Endodermal cell (in vitro differentiated cells): ENCODE results near the gene GABRR3. TPM values are rescaled to one million over a fixed set of nuclear protein-coding genes. Genes with fewer than 3 reads are reported as not detected.

Experiments used
- DNase-seq: peaks from one replicate; pipeline ENCODE4 v3.0.0-alpha.2; 2017
- H3K27ac ChIP-seq: 2 replicates; pipeline ENCODE4 v1.5.1; 2013; ENCODE audit warnings: mild to moderate bottlenecking, low read depth, low read length, moderate library complexity
- H3K27me3 ChIP-seq: 2 replicates; pipeline ENCODE4 v1.6.1; 2013; ENCODE audit warnings: mild to moderate bottlenecking, low read length, moderate library complexity; ENCODE audit not compliant: insufficient read depth, control insufficient read depth, poor library complexity, severe bottlenecking
- H3K36me3 ChIP-seq: 2 replicates; pipeline ENCODE4 v1.7.0; 2013; ENCODE audit warnings: mild to moderate bottlenecking, low read length, moderate library complexity; ENCODE audit not compliant: control insufficient read depth, insufficient read depth
- H3K4me1 ChIP-seq: one replicate; pipeline ENCODE4 v1.7.0; 2013; ENCODE audit warnings: low read length; ENCODE audit not compliant: control insufficient read depth, insufficient read depth
- H3K4me3 ChIP-seq: 2 replicates; pipeline ENCODE4 v1.5.1; 2013; ENCODE audit warnings: mild to moderate bottlenecking, low read length, moderate library complexity
- H3K9ac ChIP-seq: 2 replicates; pipeline ENCODE4 v1.6.1; 2013; ENCODE audit warnings: mild to moderate bottlenecking, low read length, moderate library complexity; ENCODE audit not compliant: poor library complexity, severe bottlenecking; ENCODE audit errors: extremely low read depth
- H3K9me3 ChIP-seq: 2 replicates; pipeline ENCODE4 v1.6.1; 2013; ENCODE audit warnings: mild to moderate bottlenecking, low read length, moderate library complexity; ENCODE audit not compliant: control insufficient read depth
- H3K27ac Mint-ChIP-seq: 2 replicates; pipeline ENCODE4 v1.8.0; 2020; ENCODE audit warnings: mixed read lengths
- H3K27me3 Mint-ChIP-seq: 2 replicates; pipeline ENCODE4 v1.8.0; 2021; ENCODE audit warnings: mild to moderate bottlenecking, mixed read lengths; ENCODE audit not compliant: insufficient read depth
- H3K36me3 Mint-ChIP-seq: 2 replicates; pipeline ENCODE4 v1.8.0; 2020; ENCODE audit warnings: low read depth, mixed read lengths
- H3K4me1 Mint-ChIP-seq: 2 replicates; pipeline ENCODE4 v1.8.0; 2020; ENCODE audit warnings: mixed read lengths
- H3K4me3 Mint-ChIP-seq: 2 replicates; pipeline ENCODE4 v1.8.0; 2020; ENCODE audit warnings: mild to moderate bottlenecking, moderate library complexity, mixed read lengths
- H3K9me3 Mint-ChIP-seq: 2 replicates; pipeline ENCODE4 v1.8.0; 2020; ENCODE audit warnings: mild to moderate bottlenecking, mixed read lengths
- WGBS, 2 experiments: methylation state at CpG; one replicate each; pipeline versions ENCODE4 v1.1.5 to v1.1.7; 2013; ENCODE audit warnings: missing lambda C conversion rate in 2 of 2, mixed read lengths in 1 of 2; ENCODE audit not compliant: insufficient coverage in 1 of 2, insufficient read length in 1 of 2; 5-methylcytosine and 5-hydroxymethylcytosine counted together
- total RNA-seq, 2 donors: library from RNA; stranded (reverse); fragmentation: NEBNext Ultra II Directional in 1 of 2; extraction: Animal tissue kit (Norgen Biotek cat#: 25700) in 1 of 2; gene quantifications; 2 replicates in 1 of 2; 3 replicates in 1 of 2; pipeline ENCODE4 v1.2.1, GENCODE V29; 2021
- TF ChIP-seq, protein P1 (sequence below): fragments of 200-600 bp; sonication (generic); conservative IDR thresholded peaks from 2 replicates; pipeline ENCODE4 v1.5.0; 2021; ENCODE audit warnings: antibody characterized with exemption, mild to moderate bottlenecking

The GABRR3 gene
- total RNA-seq, 2 donors from 2014 or later, result not detected

DNA sequence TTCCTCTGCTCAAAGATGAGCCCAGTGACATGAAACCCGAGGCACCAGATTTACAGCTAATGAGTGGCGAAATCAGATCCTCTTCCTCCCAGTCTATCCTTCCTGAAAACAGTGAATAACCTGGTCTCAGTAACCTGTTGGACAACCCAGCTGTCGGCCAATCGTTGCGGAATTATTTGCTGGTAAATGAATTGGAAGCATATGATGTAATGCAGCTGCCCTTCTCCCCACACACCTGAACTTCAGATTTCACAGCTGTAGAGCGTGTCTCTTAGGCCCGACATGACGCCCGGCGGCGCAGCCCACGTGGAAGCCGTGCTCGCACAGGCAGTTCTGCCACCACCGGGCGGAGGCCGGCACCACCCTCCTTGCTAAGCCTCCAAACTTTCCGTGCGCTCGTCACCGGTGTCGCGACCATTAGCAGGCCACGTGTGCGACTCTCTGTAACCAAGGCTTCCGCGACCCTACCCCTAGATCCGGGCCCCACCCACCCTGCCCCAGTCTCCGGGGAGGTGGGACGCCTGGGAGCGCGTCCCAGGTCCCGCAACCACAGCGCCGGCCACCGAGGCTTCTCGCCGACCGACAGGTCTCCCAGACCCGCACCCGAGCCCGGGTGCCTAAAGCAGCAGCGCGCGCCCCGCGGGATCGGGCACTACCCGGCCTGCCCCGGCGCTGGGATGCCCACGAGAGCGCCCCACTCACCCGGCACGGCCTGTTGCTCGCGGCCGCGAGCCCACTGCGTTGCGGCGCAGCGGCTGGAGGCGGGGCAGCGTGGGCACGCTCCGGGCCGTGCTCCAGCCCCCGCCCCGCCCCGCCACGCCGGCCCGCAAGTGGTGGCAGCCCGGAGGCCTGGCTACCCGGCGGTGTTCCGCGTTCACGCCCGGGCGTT is 63.2 kb downstream of the GABRR3 start, which contains the start of gene RIOX2:
Gene RIOX2, minus strand, starts transcription at position 753 of the 889 bp plus-strand sequence. CDS start 4,838 bp downstream, outside the sequence.
- H3K36me3 Mint-ChIP-seq, result no peaks in the 10 kb centered on the region
- 9 to 10% methylated on average over 23 to 82 of the region's 82 CpGs for WGBS, 2 experiments

DNA sequence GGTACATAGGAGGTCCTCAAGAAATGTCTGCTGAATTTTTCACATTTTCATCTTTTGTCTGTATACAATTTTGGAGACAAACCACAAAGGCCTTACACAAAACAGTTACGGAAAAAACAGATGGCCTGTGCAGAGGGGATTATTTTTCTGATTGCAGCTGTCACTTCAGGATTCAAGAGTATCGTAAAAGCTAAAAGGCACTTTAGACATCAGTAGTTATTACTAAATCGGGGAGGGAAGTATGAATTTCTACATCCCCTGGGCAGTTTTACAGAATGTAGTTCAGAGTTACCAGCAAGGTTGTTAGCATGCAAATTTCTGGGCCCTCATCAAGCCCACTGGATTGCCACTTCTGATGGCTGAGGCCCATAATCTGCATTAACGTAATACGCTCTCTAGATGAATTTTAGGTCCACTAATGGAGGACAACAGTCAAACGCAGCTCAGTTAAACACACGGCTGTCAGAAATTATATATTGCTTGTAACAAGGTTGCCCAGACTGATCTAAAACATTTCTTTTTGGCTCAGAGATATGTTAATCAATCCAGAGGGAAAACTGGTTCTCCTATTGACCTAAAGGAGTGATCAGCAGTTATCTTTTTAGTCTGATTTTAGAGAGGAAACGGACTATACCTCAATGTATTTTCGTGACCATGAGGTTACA is 64.0 kb downstream of the GABRR3 start:
- H3K27me3 Mint-ChIP-seq, result peaks cover 9% of the 10 kb centered on the region
- H3K36me3 Mint-ChIP-seq, result no peaks in the 10 kb centered on the region
- no peaks in the 10 kb centered on the region for H3K9me3 ChIP-seq
- H3K4me3 ChIP-seq, result peak overlapping the region; percentile 75
- H3K36me3 ChIP-seq, result no peaks in the 10 kb centered on the region
- no peaks in the 10 kb centered on the region for H3K4me1 ChIP-seq
- peak overlapping the region; percentile 72 for H3K4me3 Mint-ChIP-seq
- peaks cover 9% of the 10 kb centered on the region for H3K27me3 ChIP-seq
- WGBS, 2 experiments, result 92 to 98% methylated on average over 9 of the region's 9 CpGs
- TF ChIP-seq, protein P1, sequence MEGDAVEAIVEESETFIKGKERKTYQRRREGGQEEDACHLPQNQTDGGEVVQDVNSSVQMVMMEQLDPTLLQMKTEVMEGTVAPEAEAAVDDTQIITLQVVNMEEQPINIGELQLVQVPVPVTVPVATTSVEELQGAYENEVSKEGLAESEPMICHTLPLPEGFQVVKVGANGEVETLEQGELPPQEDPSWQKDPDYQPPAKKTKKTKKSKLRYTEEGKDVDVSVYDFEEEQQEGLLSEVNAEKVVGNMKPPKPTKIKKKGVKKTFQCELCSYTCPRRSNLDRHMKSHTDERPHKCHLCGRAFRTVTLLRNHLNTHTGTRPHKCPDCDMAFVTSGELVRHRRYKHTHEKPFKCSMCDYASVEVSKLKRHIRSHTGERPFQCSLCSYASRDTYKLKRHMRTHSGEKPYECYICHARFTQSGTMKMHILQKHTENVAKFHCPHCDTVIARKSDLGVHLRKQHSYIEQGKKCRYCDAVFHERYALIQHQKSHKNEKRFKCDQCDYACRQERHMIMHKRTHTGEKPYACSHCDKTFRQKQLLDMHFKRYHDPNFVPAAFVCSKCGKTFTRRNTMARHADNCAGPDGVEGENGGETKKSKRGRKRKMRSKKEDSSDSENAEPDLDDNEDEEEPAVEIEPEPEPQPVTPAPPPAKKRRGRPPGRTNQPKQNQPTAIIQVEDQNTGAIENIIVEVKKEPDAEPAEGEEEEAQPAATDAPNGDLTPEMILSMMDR, result no peak
- no peaks in the 10 kb centered on the region for H3K9me3 Mint-ChIP-seq
- no peak overlapping the region for H3K27ac ChIP-seq
- H3K9ac ChIP-seq, result no peak overlapping the region
- H3K4me1 Mint-ChIP-seq, result peaks cover 2% of the 10 kb centered on the region
- H3K27ac Mint-ChIP-seq, result no peak overlapping the region
- DNase-seq, result no peak

More for the DNA sequence above, 63.2 kb downstream of the GABRR3 start, which contains the start of gene RIOX2:
- Histone ChIP-seq H3K4me3 (peak within 1 kb of the TSS; percentile 75), H3K27me3 (peaks cover 9% of the 10 kb centered on the region), H3K9me3 (no peaks in the 10 kb centered on the region), H3K36me3 (no peaks in the 10 kb centered on the region), H3K4me1 (no peaks in the 10 kb centered on the region), H3K27ac (no peak within 1 kb of the TSS), H3K9ac (peak within 1 kb of the TSS; percentile 36)
- TF ChIP-seq, protein P1, result peak; percentile 14
- H3K4me1 Mint-ChIP-seq, result peaks cover 2% of the 10 kb centered on the region
- H3K9me3 Mint-ChIP-seq, result no peaks in the 10 kb centered on the region
- peak; percentile 85 for DNase-seq
- H3K27me3 Mint-ChIP-seq, result peaks cover 9% of the 10 kb centered on the region
- peak within 1 kb of the TSS; percentile 72 for H3K4me3 Mint-ChIP-seq
- H3K27ac Mint-ChIP-seq, result peak within 1 kb of the TSS; percentile 81

DNA sequence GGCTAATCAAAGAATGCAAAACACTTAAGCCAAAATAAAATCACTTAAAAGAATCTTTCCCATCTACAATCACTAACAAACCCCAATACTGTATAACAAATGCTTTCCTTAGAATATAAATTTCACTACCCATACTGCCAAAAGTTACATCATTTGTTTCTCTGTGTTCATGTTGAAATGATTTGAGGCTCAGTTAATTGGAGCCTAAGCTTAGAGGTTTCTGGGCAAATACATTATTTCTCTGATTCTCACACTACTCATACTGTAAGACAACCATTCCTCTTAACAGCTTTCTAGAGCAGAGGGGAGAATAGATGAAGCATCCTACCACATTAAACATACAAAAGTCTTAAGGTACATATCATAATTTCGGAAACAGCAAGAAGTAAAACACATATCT is 65.0 kb downstream of the GABRR3 start:
- no peak overlapping the region for H3K27ac ChIP-seq
- H3K4me1 Mint-ChIP-seq, result peaks cover 2% of the 10 kb centered on the region
- peaks cover 9% of the 10 kb centered on the region for H3K27me3 ChIP-seq
- H3K4me3 ChIP-seq, result no peak overlapping the region
- no peak for DNase-seq
- H3K4me3 Mint-ChIP-seq, result no peak overlapping the region
- H3K36me3 ChIP-seq, result no peaks in the 10 kb centered on the region
- peaks cover 9% of the 10 kb centered on the region for H3K27me3 Mint-ChIP-seq
- no peaks in the 10 kb centered on the region for H3K4me1 ChIP-seq
- TF ChIP-seq, protein P1, result no peak
- H3K36me3 Mint-ChIP-seq, result no peaks in the 10 kb centered on the region
- no peak overlapping the region for H3K9ac ChIP-seq
- H3K9me3 ChIP-seq, result no peaks in the 10 kb centered on the region
- no peaks in the 10 kb centered on the region for H3K9me3 Mint-ChIP-seq
- WGBS, 2 experiments, result 80% methylated on average over 1 of the region's 1 CpG; no CpG with 5 or more reads in 1 of the 2 experiments
- H3K27ac Mint-ChIP-seq, result no peak overlapping the region
